Activated T-helper 17 cell treated with anti-CD3 and anti-CD28 coated beads, Interleukin-2, amount 50 U/mL, for 72 hours (primary cell): ENCODE data around the gene AEN. TPM values are rescaled to one million over a fixed set of nuclear protein-coding genes. Genes with fewer than 3 reads are reported as not detected.
"Not testable (repeated sequence)": the region's sequence is repeated elsewhere in the genome, so short reads cannot be mapped to it uniquely, and the experiment has no call there.

Source experiments
- ATAC-seq: fragments of 150-1000 bp; cut with Tn5 transposase; replicated peaks from 2 replicates; pipeline ENCODE4 v1.10.0; 2021; ENCODE audit warnings: mild to moderate bottlenecking, moderate library complexity
- H3K27ac Mint-ChIP-seq: one replicate; pipeline ENCODE4 v1.8.0; 2022; ENCODE audit warnings: mixed read lengths
- H3K27me3 Mint-ChIP-seq: one replicate; pipeline ENCODE4 v1.8.0; 2022; ENCODE audit warnings: mixed read lengths
- H3K36me3 Mint-ChIP-seq: one replicate; pipeline ENCODE4 v1.8.0; 2022; ENCODE audit warnings: low read depth, mild to moderate bottlenecking, mixed read lengths
- H3K4me1 Mint-ChIP-seq: one replicate; pipeline ENCODE4 v1.8.0; 2022; ENCODE audit warnings: mixed read lengths
- H3K4me3 Mint-ChIP-seq: one replicate; pipeline ENCODE4 v1.8.0; 2022; ENCODE audit warnings: mild to moderate bottlenecking, mixed read lengths
- H3K9me3 Mint-ChIP-seq: one replicate; pipeline ENCODE4 v1.8.0; 2022; ENCODE audit warnings: mixed read lengths
- total RNA-seq, 2 donors: library from RNA; stranded (reverse); gene quantifications; one replicate each; pipeline ENCODE4 v1.2.3, GENCODE V29; 2022

Gene AEN
- total RNA-seq, 2 donors from 2014 or later, result 43.6 to 53.8 TPM

GRCh38 chr15:88634449-88634848 is 13.3 kb downstream of the AEN start:
- H3K27me3 Mint-ChIP-seq, result no peaks in the 10 kb centered on the region
- H3K36me3 Mint-ChIP-seq, result peaks cover 97% of the 10 kb centered on the region
- peaks cover 53% of the 10 kb centered on the region for H3K4me1 Mint-ChIP-seq
- no peak for ATAC-seq
- H3K4me3 Mint-ChIP-seq, result peak overlapping the region; percentile 20
- H3K9me3 Mint-ChIP-seq, result no peaks in the 10 kb centered on the region
- H3K27ac Mint-ChIP-seq, result peak overlapping the region; percentile 99

GRCh38 chr15:88635318-88635717 is 14.2 kb downstream of the AEN start:
- ATAC-seq, result peak; percentile 38
- no peaks in the 10 kb centered on the region for H3K27me3 Mint-ChIP-seq
- H3K9me3 Mint-ChIP-seq, result no peaks in the 10 kb centered on the region
- peaks cover 97% of the 10 kb centered on the region for H3K36me3 Mint-ChIP-seq
- peak overlapping the region; percentile 94 for H3K4me3 Mint-ChIP-seq
- H3K27ac Mint-ChIP-seq, result peak overlapping the region; percentile 99
- peaks cover 51% of the 10 kb centered on the region for H3K4me1 Mint-ChIP-seq

DNA sequence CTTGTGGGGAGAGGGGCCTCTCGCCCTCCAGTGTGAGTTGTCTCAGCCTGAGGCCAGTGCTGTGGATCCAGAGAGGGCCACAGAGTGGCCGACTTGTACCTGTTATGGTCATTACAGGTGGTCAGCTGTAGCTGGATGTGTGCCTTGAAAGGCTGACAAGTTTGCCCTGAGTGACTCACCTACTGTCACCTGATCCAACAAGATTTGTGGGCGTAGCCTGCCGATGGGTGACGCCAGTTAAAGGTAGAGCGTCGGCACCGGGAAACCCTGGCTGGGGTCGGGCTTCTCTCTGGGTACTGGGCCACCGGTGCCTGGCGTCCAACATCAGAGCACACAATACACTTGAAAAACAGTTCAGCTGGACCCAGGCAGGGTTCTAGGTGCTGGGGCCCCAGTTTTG is 14.9 kb downstream of the AEN start:
- Mint-ChIP-seq H3K27ac (peak overlapping the region; percentile 99), H3K36me3 (peaks cover 94% of the 10 kb centered on the region), H3K9me3 (no peaks in the 10 kb centered on the region), H3K4me1 (peaks cover 49% of the 10 kb centered on the region), H3K4me3 (peak overlapping the region; percentile 94), H3K27me3 (no peaks in the 10 kb centered on the region)
- ATAC-seq, result peak; percentile 27

- Mint-ChIP-seq H3K9me3 (no peaks in the 10 kb centered on the region), H3K27me3 (no peaks in the 10 kb centered on the region), H3K27ac (peak overlapping the region; percentile 99), H3K36me3 (peaks cover 92% of the 10 kb centered on the region), H3K4me1 (peaks cover 49% of the 10 kb centered on the region), H3K4me3 (peak overlapping the region; percentile 94)
- no peak for ATAC-seq
Measured at GRCh38 chr15:88636654-88637053, 15.5 kb downstream of the AEN start.

GRCh38 chr15:88637436-88637835 is 16.3 kb downstream of the AEN start:
- ATAC-seq, result no peak

GRCh38 chr15:88637841-88638625 is 16.9 kb downstream of the AEN start:
- Mint-ChIP-seq H3K9me3 (no peaks in the 10 kb centered on the region), H3K36me3 (peaks cover 88% of the 10 kb centered on the region), H3K4me1 (peaks cover 53% of the 10 kb centered on the region), H3K27me3 (no peaks in the 10 kb centered on the region), H3K4me3 (peak overlapping the region; percentile 94), H3K27ac (peak overlapping the region; percentile 99)
- ATAC-seq, result no peak

More at GRCh38 chr15:88637436-88637835, 16.3 kb downstream of the AEN start:
- H3K9me3 Mint-ChIP-seq, result no peaks in the 10 kb centered on the region
- H3K36me3 Mint-ChIP-seq, result peaks cover 92% of the 10 kb centered on the region
- peak overlapping the region; percentile 94 for H3K4me3 Mint-ChIP-seq
- peaks cover 54% of the 10 kb centered on the region for H3K4me1 Mint-ChIP-seq
- peak overlapping the region; percentile 99 for H3K27ac Mint-ChIP-seq
- H3K27me3 Mint-ChIP-seq, result no peaks in the 10 kb centered on the region

- Mint-ChIP-seq H3K27me3 (no peaks in the 10 kb centered on the region), H3K4me3 (peak within 1 kb of the TSS; percentile 94), H3K27ac (peak within 1 kb of the TSS; percentile 99), H3K36me3 (peaks cover 83% of the 10 kb centered on the region), H3K4me1 (peaks cover 46% of the 10 kb centered on the region), H3K9me3 (no peaks in the 10 kb centered on the region)
- ATAC-seq, result peak; percentile 79
Measured at GRCh38 chr15:88638626-88639372, 17.7 kb downstream of the AEN start, which contains the start of gene ISG20. TSS of gene ISG20 (plus strand) at chr15:88639016. CDS start at chr15:88639367, 351 bp downstream.

DNA sequence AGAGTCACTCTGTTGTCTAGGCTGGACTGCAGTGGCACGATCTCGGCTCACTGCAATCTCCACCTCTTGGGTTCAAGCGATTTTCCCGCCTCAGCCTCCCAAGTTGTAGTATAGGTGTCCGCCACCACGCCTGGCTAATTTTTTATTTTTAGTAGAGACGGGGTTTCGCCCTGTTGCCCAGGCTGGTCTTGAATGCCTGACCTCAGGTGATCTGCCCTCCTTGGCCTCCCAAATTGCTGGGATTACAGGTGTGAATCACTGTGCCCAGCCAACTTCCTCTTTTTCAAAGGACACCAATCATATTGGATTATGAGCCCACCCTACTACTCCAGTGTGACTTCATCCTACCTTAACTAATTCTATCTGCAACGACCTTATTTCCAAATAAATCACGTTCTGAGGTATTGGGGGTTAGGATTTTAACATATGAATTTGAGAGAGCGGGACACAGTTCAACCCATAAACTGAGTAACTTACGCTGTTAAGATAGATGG is 20.9 kb downstream of the AEN start:
- Mint-ChIP-seq H3K9me3 (no peaks in the 10 kb centered on the region), H3K27ac (no peak overlapping the region), H3K4me3 (peak overlapping the region; percentile 94), H3K36me3 (peaks cover 72% of the 10 kb centered on the region), H3K4me1 (peaks cover 54% of the 10 kb centered on the region), H3K27me3 (no peaks in the 10 kb centered on the region)
- ATAC-seq, result no peak

GRCh38 chr15:88642514-88642913 is 21.4 kb downstream of the AEN start:
- not testable (repeated sequence) for ATAC-seq, H3K27me3 Mint-ChIP-seq, H3K27ac Mint-ChIP-seq, H3K9me3 Mint-ChIP-seq
- H3K36me3 Mint-ChIP-seq, result peaks cover 74% of the 10 kb centered on the region
- H3K4me3 Mint-ChIP-seq, result peak overlapping the region; percentile 94
- peaks cover 54% of the 10 kb centered on the region for H3K4me1 Mint-ChIP-seq

- Mint-ChIP-seq H3K27ac (no peak overlapping the region), H3K4me3 (no peak overlapping the region), H3K4me1 (peaks cover 57% of the 10 kb centered on the region), H3K27me3 (no peaks in the 10 kb centered on the region), H3K36me3 (peaks cover 66% of the 10 kb centered on the region), H3K9me3 (no peaks in the 10 kb centered on the region)
- ATAC-seq, result no peak
Measured at GRCh38 chr15:88644741-88645140, 23.6 kb downstream of the AEN start.

DNA sequence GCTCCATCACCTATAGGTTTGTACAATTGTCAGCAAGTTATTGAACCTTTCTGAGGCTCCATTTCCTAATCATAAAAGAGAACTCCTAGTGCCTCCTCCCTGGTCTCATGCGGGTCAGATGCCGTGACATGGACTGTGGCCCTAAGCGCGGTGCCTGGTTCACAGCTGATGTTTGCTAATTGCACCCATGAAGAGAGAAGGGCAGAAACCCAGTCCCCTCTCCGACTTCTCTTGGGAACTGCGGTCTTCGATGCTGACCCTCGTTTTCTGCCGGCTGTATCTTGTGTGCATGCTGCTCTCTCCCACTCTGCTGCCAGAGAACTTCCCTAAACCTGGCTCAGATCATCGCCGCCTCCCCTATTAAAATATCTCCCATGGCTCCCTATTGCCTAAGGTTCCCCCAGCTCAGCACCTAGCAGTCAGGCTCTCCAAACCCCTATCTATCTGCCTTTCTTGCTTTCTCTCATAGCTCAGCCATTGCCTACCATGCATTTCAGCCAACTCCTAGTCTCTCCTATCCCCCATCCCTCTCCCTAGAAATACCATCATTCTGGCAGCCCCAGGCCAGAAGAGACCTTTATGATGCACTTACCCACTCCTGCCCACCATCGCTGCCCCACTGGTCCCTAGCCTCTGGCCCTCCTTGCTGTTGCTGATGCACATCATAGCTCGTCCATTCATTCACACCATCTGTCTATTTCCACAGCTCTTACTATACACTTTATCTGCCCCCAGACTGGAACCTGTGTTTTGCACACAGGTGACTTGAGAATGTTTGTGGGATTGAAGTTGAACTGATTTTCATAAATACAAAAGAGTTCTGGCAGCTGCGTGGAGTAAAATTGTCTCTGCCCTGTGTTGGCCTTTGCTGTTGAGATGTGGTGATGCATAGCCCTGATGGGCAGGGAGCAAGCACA is 24.3 kb downstream of the AEN start:
- H3K27me3 Mint-ChIP-seq, result no peaks in the 10 kb centered on the region
- H3K36me3 Mint-ChIP-seq, result peaks cover 60% of the 10 kb centered on the region
- H3K4me1 Mint-ChIP-seq, result peaks cover 51% of the 10 kb centered on the region
- no peaks in the 10 kb centered on the region for H3K9me3 Mint-ChIP-seq
- H3K4me3 Mint-ChIP-seq, result no peak overlapping the region
- ATAC-seq, result no peak
- peak overlapping the region; percentile 20 for H3K27ac Mint-ChIP-seq

GRCh38 chr15:88646088-88646405 is 24.9 kb downstream of the AEN start:
- Mint-ChIP-seq H3K27me3 (no peaks in the 10 kb centered on the region), H3K36me3 (peaks cover 57% of the 10 kb centered on the region), H3K4me3 (no peak overlapping the region), H3K4me1 (peaks cover 49% of the 10 kb centered on the region), H3K9me3 (no peaks in the 10 kb centered on the region), H3K27ac (peak overlapping the region; percentile 20)
- ATAC-seq, result no peak

- H3K9me3 Mint-ChIP-seq, result no peaks in the 10 kb centered on the region
- no peak overlapping the region for H3K4me3 Mint-ChIP-seq
- peak overlapping the region; percentile 92 for H3K27ac Mint-ChIP-seq
- no peaks in the 10 kb centered on the region for H3K27me3 Mint-ChIP-seq
- no peak for ATAC-seq
- peaks cover 50% of the 10 kb centered on the region for H3K36me3 Mint-ChIP-seq
- H3K4me1 Mint-ChIP-seq, result peaks cover 53% of the 10 kb centered on the region
Measured at GRCh38 chr15:88646951-88647350, 25.8 kb downstream of the AEN start.
